T-helper 2 cell (primary cell): ENCODE measurements around the gene GPR21.

Experiments
- DNase-seq, 5 experiments: peaks; one replicate each; pipeline versions ENCODE4 v3.0.0 to v3.0.0-alpha.2; 2012 to 2022

Gene GPR21

GRCh38 chr9:123033864-123034601 is 566 bp downstream of the GPR21 start:
- no peak for DNase-seq

DNA sequence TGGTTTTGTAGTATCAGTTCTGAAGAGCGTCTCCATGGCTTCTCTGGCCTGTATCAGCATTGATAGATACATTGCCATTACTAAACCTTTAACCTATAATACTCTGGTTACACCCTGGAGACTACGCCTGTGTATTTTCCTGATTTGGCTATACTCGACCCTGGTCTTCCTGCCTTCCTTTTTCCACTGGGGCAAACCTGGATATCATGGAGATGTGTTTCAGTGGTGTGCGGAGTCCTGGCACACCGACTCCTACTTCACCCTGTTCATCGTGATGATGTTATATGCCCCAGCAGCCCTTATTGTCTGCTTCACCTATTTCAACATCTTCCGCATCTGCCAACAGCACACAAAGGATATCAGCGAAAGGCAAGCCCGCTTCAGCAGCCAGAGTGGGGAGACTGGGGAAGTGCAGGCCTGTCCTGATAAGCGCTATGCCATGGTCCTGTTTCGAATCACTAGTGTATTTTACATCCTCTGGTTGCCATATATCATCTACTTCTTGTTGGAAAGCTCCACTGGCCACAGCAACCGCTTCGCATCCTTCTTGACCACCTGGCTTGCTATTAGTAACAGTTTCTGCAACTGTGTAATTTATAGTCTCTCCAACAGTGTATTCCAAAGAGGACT is 1.5 kb downstream of the GPR21 start:
- DNase-seq, result no peak

DNA sequence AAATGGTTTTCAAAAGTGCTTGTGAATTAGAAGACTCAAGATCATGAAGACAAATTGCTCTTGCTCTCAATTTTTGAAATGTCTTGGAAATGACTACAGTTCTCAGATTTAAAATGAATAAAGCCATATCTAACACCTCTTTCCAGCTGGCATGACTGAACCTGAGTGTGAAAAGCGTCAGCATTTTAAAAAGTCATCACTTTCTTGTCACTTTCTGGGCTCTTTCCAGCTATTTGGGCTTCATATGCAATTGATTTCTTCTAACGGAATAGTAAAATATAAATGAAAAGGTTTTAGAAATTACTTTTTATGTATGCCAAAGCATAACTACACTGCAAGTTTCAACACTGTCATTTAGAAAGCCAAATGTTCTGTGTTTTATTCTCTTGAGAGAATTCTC is 2.3 kb downstream of the GPR21 start:
- DNase-seq, result no peak

- no peak for DNase-seq
These were observed 3.6 kb downstream of the GPR21 start for GRCh38 chr9:123036893-123037545.

GRCh38 chr9:123039617-123040219 is 6.3 kb downstream of the GPR21 start:
- no peak for DNase-seq

DNA sequence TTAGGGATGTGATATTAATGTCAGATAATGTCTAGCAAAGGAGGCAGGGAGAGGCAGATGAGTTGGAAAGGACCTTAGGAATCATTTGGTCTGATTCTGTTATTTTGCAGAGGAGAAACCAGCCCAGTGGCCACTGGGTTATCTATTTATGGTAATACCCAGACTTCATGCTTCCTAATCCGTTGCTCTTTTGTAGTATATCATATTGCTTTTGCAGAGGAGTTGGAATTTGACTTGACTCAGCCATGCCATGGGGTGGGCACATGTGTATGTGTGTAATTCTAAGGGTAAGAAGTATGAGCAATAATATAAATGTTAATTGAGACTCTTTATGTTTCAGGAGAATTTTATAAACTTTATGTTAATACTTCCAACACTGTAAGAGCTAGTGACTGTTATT is 7.3 kb downstream of the GPR21 start:
- no peak for DNase-seq

DNA sequence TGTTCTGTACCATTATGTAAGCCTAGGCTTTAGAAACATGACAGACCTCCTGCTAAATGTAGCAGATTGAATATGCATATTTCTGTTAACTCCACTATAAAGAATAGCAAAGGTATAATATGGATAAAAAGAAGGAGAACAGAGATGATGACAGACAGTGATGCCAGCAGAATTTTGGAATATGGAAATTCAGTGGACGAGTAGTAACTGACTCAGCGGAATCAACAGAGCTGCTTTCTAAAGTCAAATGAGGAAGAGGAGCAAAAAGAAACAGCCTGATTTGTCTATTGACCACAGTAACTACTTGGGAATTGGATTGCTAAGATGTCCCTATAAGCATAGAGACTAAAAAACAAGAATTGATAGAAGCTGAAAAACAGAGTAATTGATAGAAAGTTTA is 8.0 kb downstream of the GPR21 start:
- DNase-seq, result no peak

- no peak for DNase-seq
These were observed 9.8 kb downstream of the GPR21 start for GRCh38 chr9:123043081-123043939.

DNA sequence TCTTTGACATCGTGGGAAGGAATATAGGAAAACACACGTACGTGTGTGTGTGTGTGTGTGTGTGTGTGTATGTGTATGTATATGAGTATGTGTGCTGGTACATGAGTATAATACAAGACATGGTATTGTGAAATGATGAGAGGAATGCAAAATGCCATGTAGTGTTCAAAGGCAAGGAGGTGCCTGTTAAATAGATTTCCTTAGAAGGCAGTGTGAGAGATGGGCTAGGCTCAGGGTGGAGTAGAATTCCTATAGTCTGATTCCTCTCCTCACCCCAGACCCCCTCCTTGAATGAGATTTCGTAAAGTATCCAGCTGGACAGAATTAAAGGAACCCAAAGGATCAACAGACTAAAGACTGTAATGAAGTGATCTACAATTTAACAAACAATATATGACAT is 11.1 kb downstream of the GPR21 start:
- DNase-seq, result no peak

DNA sequence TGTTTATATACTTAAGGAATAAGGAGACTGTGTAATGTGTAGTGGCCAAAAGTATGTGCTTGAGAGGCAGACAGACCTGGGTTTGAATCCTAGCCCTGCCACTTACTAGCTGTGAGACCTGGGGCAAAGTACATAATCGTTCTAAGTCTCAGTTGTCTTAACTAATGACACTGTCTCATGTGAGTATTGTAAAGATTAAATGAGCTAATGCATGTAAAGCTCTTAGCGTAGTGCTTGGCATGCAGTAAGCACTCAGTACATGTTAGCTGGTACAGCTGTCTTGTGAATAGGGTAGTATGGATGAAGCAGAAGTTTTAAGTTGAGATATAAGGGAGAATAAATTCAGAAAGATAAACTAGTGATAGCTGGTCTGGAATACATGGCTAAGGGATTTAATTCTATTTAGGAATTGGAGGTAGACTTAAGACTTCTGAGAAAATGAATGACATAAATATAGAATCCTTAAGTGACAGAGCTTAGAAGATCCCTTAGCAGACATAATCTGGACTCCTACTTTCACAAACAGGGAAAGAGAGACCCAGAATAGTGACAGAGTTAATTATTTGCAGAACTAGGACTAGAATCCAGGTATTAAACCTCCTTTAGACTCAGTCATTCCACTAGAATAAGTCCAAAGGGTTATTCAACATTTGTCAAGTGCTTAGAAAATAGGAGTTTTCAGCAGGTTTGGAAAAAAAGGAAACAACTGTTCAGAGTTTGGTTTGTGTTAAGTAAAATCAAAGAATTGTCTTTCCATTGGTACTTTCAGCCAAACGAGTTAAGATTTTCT is 13.1 kb downstream of the GPR21 start:
- DNase-seq, result no peak

DNA sequence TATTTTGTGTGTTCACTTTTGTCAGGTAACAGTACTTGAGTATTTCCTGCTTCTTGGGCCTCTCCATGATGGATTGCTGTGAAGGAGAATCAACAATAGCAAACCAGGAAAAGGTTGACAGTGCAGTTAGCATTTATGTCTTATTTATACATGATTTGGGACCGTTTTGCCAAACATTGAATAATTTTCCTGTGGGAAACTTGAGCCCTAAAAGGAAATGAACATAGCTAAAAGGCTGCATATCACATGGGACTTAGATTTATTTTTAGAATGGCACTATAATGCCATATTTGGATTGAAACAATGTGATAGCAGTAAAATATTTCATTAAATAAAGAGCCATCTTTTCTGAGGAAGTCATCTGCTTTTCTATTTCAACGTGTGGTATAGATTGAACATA is 15.3 kb downstream of the GPR21 start:
- no peak for DNase-seq

GRCh38 chr9:123049589-123050222 is 16.2 kb downstream of the GPR21 start:
- DNase-seq, result no peak

DNA sequence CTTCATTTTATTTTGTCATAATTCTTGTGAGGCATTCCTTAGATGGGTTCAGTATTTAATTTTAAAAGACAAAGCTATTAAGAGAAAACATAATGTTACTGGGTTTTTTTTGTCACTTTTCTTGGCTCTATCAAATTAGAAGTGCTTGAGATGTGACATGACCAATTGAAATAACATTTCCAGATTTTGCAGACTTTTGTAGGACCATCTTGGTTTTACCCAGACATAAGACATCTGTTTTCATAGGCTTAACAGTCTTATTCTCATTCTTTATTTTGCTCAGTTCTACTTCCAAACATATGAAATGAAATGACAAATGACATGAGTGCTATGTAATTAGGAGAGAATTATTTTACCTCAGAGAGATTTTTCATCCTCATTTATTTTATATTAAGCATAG is 19.6 kb downstream of the GPR21 start:
- no peak for DNase-seq

DNA sequence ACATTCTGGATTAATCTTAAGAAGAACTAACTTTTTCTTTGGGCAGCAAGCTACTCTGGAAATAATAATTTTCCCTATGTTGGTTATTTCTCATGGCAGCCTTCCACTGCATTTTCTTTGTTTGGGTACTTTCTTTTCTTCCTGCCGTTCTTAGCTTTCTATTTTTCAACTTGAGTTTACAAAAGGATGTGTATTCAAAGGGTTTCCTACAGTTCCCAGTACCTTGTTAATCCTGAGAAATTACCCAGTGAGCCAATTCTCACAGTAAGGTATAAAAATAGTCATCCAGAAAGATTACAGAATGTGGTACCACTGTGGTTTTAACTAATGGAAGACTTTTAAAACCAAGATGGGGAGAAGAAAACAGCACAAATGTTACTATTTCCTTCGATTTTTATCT is 20.2 kb downstream of the GPR21 start:
- no peak for DNase-seq

- DNase-seq, result no peak
These were observed 25.4 kb downstream of the GPR21 start for GRCh38 chr9:123058834-123059233.

GRCh38 chr9:123059472-123060220 is 26.2 kb downstream of the GPR21 start:
- no peak for DNase-seq

DNA sequence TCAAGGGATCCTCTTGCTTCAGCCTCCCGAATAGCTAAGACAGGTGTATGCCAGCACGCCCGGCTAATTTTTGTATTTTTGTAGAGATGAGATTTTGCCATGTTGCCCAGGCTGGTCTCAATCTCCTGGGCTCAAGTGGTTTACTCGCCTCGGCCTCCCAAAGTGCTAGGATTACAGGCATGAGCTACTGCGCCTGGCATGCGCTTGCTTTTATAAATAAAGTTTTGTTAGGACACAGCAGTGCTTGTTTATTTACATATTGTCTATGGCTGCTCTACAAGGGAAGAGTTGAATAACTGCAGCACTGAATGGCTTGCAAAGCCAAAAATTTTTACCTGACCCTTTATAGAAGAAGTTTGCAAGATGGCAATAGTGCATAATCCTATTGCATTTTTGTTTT is 27.7 kb downstream of the GPR21 start:
- DNase-seq, result no peak

DNA sequence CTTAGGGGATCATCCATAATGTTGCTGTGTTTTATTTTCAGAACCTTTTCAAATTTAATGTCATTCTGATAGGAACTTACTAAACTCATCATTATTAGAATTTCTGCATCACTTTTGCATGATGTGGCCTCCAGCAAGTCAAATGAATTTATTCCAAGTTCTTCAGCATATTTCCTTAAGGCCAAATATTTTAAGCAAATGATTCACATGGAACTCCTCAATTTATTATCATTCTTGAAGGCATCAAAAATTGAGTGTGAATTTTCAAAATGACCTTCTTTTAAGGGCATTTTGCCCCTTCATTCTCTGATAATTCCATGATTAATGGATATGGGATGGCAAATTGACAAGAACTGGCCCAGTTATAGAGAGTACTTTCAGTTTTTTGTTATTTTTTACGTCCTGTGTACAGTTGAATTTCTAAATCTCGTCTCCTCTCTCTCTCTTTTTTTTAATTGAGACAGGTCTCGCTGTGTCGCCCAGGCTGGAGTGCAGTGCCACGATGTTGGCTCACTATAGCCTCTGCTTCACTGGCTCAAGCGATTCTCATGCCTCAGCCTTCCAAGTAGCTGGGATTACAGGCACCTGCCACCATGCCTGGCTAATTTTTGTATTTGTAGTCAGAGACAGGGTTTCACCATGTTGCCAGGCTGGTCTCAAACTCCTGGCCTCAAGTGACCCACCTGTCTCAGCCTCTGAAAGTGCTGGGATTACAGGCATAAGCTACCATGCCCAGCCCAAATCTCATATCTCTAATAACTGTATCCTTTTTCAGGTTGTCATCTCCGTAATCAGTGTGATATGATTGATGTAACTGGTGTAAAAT is 29.1 kb downstream of the GPR21 start:
- DNase-seq, result no peak

DNA sequence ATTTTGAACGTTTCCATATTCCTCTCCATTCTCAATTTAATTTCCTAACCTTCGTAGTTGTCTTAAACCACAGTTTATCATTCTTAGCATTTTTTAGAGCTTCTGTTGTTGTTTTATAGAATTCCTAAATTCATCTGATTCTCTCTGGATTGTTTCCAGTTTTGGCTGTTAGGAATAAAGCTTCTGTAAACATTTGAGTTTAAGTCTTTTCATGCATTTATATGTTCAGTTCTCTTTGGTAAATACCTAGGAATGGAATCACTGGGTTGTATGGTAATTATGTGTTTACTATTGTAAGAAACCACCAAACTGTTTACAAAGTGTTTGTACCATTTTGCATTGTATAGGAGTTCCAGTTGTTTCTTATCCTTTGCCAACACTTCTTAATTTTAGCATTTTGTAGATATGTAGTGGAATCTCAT is 29.7 kb downstream of the GPR21 start:
- DNase-seq, result no peak

- no peak for DNase-seq
These were observed 30.4 kb downstream of the GPR21 start for GRCh38 chr9:123063896-123064295.
